Suprapubic skin (tissue), 4 donors: ENCODE measurements around the gene RPP14.

Experiments
- EP300 ChIP-seq: sonication (generic); formaldehyde crosslinking; IDR thresholded peaks from one replicate; pipeline ENCODE4 v1.6.1; 2017; ENCODE audit warnings: antibody characterized with exemption
- POLR2A ChIP-seq, 2 donors: fragments of 450-650 bp; IDR thresholded peaks; one replicate each; pipeline ENCODE4 v1.6.1; 2017; ENCODE audit warnings: antibody characterized with exemption in 2 of 2, mild to moderate bottlenecking in 2 of 2, moderate library complexity in 2 of 2
- POLR2AphosphoS5 ChIP-seq, 3 donors: sonication (generic); formaldehyde crosslinking; IDR thresholded peaks; one replicate each; pipeline ENCODE4 v1.6.1; 2017; ENCODE audit warnings: antibody characterized with exemption in 3 of 3
- TF ChIP-seq, protein P1 (sequence below), 2 donors: fragments of 200-600 bp in 1 of 2; fragments of 450-650 bp in 1 of 2; sonication (generic) in 1 of 2; IDR thresholded peaks; one replicate each; pipeline ENCODE4 v1.5.1; 2016 to 2019; ENCODE audit warnings: antibody characterized with exemption in 2 of 2, mild to moderate bottlenecking in 1 of 2, moderate library complexity in 1 of 2

DNA sequence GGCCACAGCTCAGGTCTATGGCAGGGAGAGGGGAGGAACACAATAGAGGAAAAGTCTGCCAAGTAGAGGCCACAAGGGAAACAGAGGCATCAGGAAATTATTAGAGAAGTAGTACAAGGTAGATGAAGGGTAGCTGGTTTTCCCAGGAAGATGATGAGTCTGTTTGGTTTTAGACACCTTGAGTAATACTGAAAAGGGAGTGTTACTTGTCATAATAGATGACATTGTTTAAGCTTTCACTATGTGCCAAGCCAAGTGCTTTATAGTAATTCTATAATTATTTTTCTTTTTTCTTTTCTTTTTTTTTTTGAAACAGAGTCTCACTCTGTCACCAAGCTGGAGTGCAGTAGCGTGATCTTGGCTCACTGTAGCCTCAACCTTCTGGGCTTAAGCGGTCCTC, 40.3 kb downstream of the RPP14 start:
- TF ChIP-seq POLR2A (IDR thresholded peaks at IDR 0.05) (no peak), EP300 (no peak), POLR2AphosphoS5 (IDR thresholded peaks at IDR 0.05) (no peak)
- TF ChIP-seq, protein P1, sequence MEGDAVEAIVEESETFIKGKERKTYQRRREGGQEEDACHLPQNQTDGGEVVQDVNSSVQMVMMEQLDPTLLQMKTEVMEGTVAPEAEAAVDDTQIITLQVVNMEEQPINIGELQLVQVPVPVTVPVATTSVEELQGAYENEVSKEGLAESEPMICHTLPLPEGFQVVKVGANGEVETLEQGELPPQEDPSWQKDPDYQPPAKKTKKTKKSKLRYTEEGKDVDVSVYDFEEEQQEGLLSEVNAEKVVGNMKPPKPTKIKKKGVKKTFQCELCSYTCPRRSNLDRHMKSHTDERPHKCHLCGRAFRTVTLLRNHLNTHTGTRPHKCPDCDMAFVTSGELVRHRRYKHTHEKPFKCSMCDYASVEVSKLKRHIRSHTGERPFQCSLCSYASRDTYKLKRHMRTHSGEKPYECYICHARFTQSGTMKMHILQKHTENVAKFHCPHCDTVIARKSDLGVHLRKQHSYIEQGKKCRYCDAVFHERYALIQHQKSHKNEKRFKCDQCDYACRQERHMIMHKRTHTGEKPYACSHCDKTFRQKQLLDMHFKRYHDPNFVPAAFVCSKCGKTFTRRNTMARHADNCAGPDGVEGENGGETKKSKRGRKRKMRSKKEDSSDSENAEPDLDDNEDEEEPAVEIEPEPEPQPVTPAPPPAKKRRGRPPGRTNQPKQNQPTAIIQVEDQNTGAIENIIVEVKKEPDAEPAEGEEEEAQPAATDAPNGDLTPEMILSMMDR (IDR thresholded peaks at IDR 0.05) = no peak
